ENCODE data around the gene APBA1. TPM values are rescaled to one million over a fixed set of nuclear protein-coding genes. Genes with fewer than 3 reads are reported as not detected.

The APBA1 gene
- total RNA-seq, 1 experiment from 2014 or later, result 0.34 TPM

DNA sequence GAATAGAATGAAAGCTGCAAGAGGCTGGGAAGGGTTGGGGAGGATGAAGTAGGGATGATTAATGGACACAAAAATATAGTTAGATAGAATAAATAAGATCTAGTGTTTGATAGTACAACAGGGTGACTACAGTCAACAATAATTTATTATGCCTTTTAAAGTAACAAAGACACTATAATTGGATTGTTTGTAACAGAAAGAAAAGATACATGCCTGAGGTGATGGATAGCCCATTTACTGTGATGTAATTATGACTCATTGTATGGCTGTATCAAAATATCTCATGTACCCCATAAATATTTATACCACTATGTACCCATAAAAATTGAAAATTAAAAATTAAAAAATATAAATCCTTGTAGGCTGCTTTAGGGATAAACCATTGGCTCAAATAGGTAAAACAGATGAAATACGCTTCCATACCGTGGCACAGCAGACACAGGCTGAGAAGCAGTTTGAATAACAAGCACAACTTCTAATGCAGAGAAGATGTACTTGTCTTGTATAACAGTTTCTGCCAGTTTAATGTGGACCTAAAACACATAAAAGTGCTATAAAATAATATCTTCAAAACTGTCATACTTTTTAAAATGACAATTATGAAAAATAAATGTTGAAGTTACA lies 34.9 kb downstream of the APBA1 start:
- Mint-ChIP-seq H3K27me3 (ENCODE audit: insufficient read depth, unreplicated experiment) (no peaks in the 10 kb centered on the region), H3K27ac (ENCODE audit: unreplicated experiment) (no peak overlapping the region), H3K9me3 (ENCODE audit: unreplicated experiment) (no peaks in the 10 kb centered on the region), H3K4me3 (ENCODE audit: unreplicated experiment) (no peak overlapping the region), H3K36me3 (ENCODE audit: insufficient read depth, unreplicated experiment) (no peaks in the 10 kb centered on the region), H3K4me1 (ENCODE audit: low read depth, unreplicated experiment) (no peaks in the 10 kb centered on the region)
- intact Hi-C loops (cut with micrococcal nuclease; ENCODE audit: unreplicated experiment), result no loop called here
- Histone ChIP-seq H3K36me3 (ENCODE audit: control insufficient read depth, insufficient read depth, low read length) (no peaks in the 10 kb centered on the region), H3K4me3 (ENCODE audit: low read depth, low read length) (no peak overlapping the region), H3K27me3 (replicated peaks; ENCODE audit: control insufficient read depth, insufficient read depth, low read length) (no peaks in the 10 kb centered on the region), H3K4me1 (no peaks in the 10 kb centered on the region), H3K9me3 (no peaks in the 10 kb centered on the region)
- no TSS peak for BruUV-seq (replicated peaks)
- ChIA-PET POLR2A (no interaction called here), CTCF (no interaction called here)
- TF ChIP-seq, protein P1, sequence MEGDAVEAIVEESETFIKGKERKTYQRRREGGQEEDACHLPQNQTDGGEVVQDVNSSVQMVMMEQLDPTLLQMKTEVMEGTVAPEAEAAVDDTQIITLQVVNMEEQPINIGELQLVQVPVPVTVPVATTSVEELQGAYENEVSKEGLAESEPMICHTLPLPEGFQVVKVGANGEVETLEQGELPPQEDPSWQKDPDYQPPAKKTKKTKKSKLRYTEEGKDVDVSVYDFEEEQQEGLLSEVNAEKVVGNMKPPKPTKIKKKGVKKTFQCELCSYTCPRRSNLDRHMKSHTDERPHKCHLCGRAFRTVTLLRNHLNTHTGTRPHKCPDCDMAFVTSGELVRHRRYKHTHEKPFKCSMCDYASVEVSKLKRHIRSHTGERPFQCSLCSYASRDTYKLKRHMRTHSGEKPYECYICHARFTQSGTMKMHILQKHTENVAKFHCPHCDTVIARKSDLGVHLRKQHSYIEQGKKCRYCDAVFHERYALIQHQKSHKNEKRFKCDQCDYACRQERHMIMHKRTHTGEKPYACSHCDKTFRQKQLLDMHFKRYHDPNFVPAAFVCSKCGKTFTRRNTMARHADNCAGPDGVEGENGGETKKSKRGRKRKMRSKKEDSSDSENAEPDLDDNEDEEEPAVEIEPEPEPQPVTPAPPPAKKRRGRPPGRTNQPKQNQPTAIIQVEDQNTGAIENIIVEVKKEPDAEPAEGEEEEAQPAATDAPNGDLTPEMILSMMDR (IDR thresholded peaks at IDR 0.05; ENCODE audit: insufficient read depth in 1 of 2, low read depth in 1 of 2, low read length in 1 of 2, severe bottlenecking in 1 of 2, unreplicated experiment in 1 of 2), result no peak
- no peak for DNase-seq

DNA sequence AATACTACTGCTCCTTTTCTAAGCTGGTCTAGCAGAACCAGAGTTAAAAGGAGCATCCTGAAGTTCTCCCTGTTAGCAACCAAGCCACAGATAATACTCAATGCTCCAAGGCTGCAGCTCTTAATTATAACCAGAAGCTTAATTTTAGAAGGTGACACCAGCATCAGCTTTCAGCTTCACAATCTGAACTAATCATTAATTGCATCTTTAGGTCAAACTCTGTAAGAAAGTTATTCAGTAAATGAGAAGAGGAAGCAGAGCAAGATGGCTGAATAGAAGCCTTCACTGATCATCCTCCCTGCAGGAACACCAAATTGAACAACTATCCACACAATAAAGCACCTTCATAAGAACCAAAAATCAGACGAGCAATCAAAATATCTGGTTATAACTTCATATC lies 38.5 kb downstream of the APBA1 start:
- BruUV-seq (replicated peaks), result no TSS peak
- TF ChIP-seq, protein P1 (IDR thresholded peaks at IDR 0.05; ENCODE audit: insufficient read depth in 1 of 2, low read depth in 1 of 2, low read length in 1 of 2, severe bottlenecking in 1 of 2, unreplicated experiment in 1 of 2), result no peak
- Histone ChIP-seq H3K4me1 (no peaks in the 10 kb centered on the region), H3K36me3 (ENCODE audit: control insufficient read depth, insufficient read depth, low read length) (no peaks in the 10 kb centered on the region), H3K9me3 (no peaks in the 10 kb centered on the region), H3K4me3 (ENCODE audit: low read depth, low read length) (no peak overlapping the region), H3K27me3 (replicated peaks; ENCODE audit: control insufficient read depth, insufficient read depth, low read length) (no peaks in the 10 kb centered on the region)
- Mint-ChIP-seq H3K27ac (ENCODE audit: unreplicated experiment) (no peak overlapping the region), H3K4me1 (ENCODE audit: low read depth, unreplicated experiment) (no peaks in the 10 kb centered on the region), H3K4me3 (ENCODE audit: unreplicated experiment) (no peak overlapping the region), H3K27me3 (ENCODE audit: insufficient read depth, unreplicated experiment) (no peaks in the 10 kb centered on the region), H3K36me3 (ENCODE audit: insufficient read depth, unreplicated experiment) (no peaks in the 10 kb centered on the region), H3K9me3 (ENCODE audit: unreplicated experiment) (no peaks in the 10 kb centered on the region)
- intact Hi-C loops (cut with micrococcal nuclease; ENCODE audit: unreplicated experiment), result no loop called here
- no peak for DNase-seq
- POLR2A ChIA-PET, result no interaction called here
- CTCF ChIA-PET, result no interaction called here

DNA sequence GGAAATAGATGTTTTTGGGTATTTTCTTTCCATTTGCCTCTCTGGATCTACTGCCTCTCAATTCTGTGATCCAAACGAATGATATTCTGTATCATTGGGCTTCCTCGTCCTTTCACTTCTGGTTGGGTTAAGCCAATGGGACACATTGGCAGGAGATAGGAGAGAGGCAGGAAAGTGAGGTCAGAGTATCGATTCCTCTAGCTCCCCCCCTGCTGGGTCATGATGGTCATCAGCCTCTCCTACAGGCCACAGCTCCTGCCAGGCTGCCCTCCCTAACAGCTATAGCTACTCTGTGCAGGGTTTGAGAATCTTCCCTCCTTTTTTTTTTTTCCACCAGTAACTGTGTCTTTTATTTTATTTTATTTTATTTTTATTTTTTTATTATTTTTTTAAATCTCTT lies 39.4 kb downstream of the APBA1 start:
- H3K36me3 ChIP-seq (ENCODE audit: control insufficient read depth, insufficient read depth, low read length), result no peaks in the 10 kb centered on the region
- DNase-seq, result no peak
- H3K36me3 Mint-ChIP-seq (ENCODE audit: insufficient read depth, unreplicated experiment), result no peaks in the 10 kb centered on the region
- ChIA-PET POLR2A (no interaction called here), CTCF (no interaction called here)
- H3K27me3 ChIP-seq (replicated peaks; ENCODE audit: control insufficient read depth, insufficient read depth, low read length), result no peaks in the 10 kb centered on the region
- no peak overlapping the region for H3K4me3 Mint-ChIP-seq (ENCODE audit: unreplicated experiment)
- H3K27me3 Mint-ChIP-seq (ENCODE audit: insufficient read depth, unreplicated experiment), result no peaks in the 10 kb centered on the region
- H3K27ac Mint-ChIP-seq (ENCODE audit: unreplicated experiment), result no peak overlapping the region
- H3K4me1 Mint-ChIP-seq (ENCODE audit: low read depth, unreplicated experiment), result no peaks in the 10 kb centered on the region
- TF ChIP-seq, protein P1 (IDR thresholded peaks at IDR 0.05; ENCODE audit: insufficient read depth in 1 of 2, low read depth in 1 of 2, low read length in 1 of 2, severe bottlenecking in 1 of 2, unreplicated experiment in 1 of 2), result no peak
- no TSS peak for BruUV-seq (replicated peaks)
- no peaks in the 10 kb centered on the region for H3K9me3 ChIP-seq
- intact Hi-C loops (cut with micrococcal nuclease; ENCODE audit: unreplicated experiment), result no loop called here
- no peak overlapping the region for H3K4me3 ChIP-seq (ENCODE audit: low read depth, low read length)
- H3K4me1 ChIP-seq, result no peaks in the 10 kb centered on the region
- H3K9me3 Mint-ChIP-seq (ENCODE audit: unreplicated experiment), result no peaks in the 10 kb centered on the region
